SK-N-SH (cell line): ENCODE data around the gene OR6T1. TPM values are rescaled to one million over a fixed set of nuclear protein-coding genes. Genes with fewer than 3 reads are reported as not detected.

Experiments used
- CTCF ChIA-PET: fragments of 300-600, 350-600 bp; formaldehyde crosslinking; extraction: SDS; loops from one replicate; lab custom pipeline; 2021; lab: Yijun Ruan, JAX
- POLR2A ChIA-PET: fragments of 350-600 bp; sonication (Branson Sonifier 250); formaldehyde crosslinking; extraction: SDS; loops from one replicate; lab custom pipeline; 2020; ENCODE audit warnings: antibody characterized with exemption, inconsistent platforms; lab: Yijun Ruan, JAX
- DNase-seq: peaks from one replicate; pipeline ENCODE4 v3.0.0; 2012
- H2AFZ ChIP-seq: fragments of 200-600 bp; sonication (generic); 2 replicates; pipeline ENCODE4 v1.8.1; 2016; ENCODE audit warnings: antibody characterized with exemption, mild to moderate bottlenecking, low read depth
- H3F3A ChIP-seq: fragments of 200-600 bp; sonication (generic); replicated peaks from 2 replicates; pipeline ENCODE3; 2016; ENCODE audit warnings: antibody characterized with exemption, mild to moderate bottlenecking; ENCODE audit not compliant: insufficient read depth
- H3K27ac ChIP-seq, 2 experiments: fragments of 200-500 bp in 1 of 2; fragments of 200-600 bp in 1 of 2; sonication (Bioruptor generic) in 1 of 2; sonication (generic), shearing (Covaris generic) in 1 of 2; 2 replicates each; pipeline versions ENCODE4 v1.5.1 to v1.6.1; 2014 to 2016; ENCODE audit warnings: low read depth in 2 of 2, inconsistent platforms in 1 of 2, low read length in 1 of 2, mild to moderate bottlenecking in 1 of 2, mixed read lengths in 1 of 2
- H3K27me3 ChIP-seq: fragments of 200-600 bp; sonication (generic), shearing (Covaris generic); 2 replicates; pipeline ENCODE4 v1.6.1; 2016; ENCODE audit warnings: mixed run types; ENCODE audit not compliant: insufficient read depth
- H3K36me3 ChIP-seq, 2 experiments: fragments of 200-500 bp in 1 of 2; fragments of 200-600 bp in 1 of 2; sonication (Bioruptor generic) in 1 of 2; sonication (generic) in 1 of 2; replicated peaks in 1 of 2; 2 replicates each; pipeline versions ENCODE3 to v1.5.1; 2014 to 2016; ENCODE audit warnings: low read length in 1 of 2, mild to moderate bottlenecking in 1 of 2; ENCODE audit not compliant: insufficient read depth in 2 of 2, control insufficient read depth in 1 of 2
- H3K4me1 ChIP-seq, 2 experiments: fragments of 200-500 bp in 1 of 2; fragments of 200-600 bp in 1 of 2; sonication (Bioruptor generic) in 1 of 2; sonication (generic), shearing (Covaris generic) in 1 of 2; 2 replicates each; pipeline versions ENCODE4 v1.5.1 to v1.6.1; 2014 to 2016; ENCODE audit warnings: low read depth in 1 of 2, low read length in 1 of 2, mixed run types in 1 of 2; ENCODE audit not compliant: insufficient read depth in 2 of 2, control insufficient read depth in 1 of 2
- H3K4me2 ChIP-seq: fragments of 200-600 bp; sonication (generic), shearing (Covaris generic); 2 replicates; pipeline ENCODE4 v1.6.1; 2017; ENCODE audit warnings: mixed run types
- H3K4me3 ChIP-seq, 2 experiments: fragments of 200-500 bp in 1 of 2; fragments of 200-600 bp in 1 of 2; sonication (Bioruptor generic) in 1 of 2; sonication (generic), shearing (Covaris generic) in 1 of 2; 2 replicates each; pipeline versions ENCODE4 v1.5.1 to v1.8.1; 2014 to 2016; ENCODE audit warnings: low read depth in 2 of 2, inconsistent platforms in 1 of 2, low read length in 1 of 2, mild to moderate bottlenecking in 1 of 2, mixed read lengths in 1 of 2, moderate library complexity in 1 of 2
- H3K79me2 ChIP-seq: fragments of 200-600 bp; sonication (generic); 2 replicates; pipeline ENCODE4 v1.8.1; 2017; ENCODE audit warnings: mild to moderate bottlenecking; ENCODE audit not compliant: insufficient read depth
- H3K9ac ChIP-seq: fragments of 200-600 bp; sonication (generic); 2 replicates; pipeline ENCODE4 v1.6.1; 2017; ENCODE audit warnings: mixed run types
- H3K9me2 ChIP-seq: fragments of 200-600 bp; sonication (generic); 2 replicates; pipeline ENCODE4 v1.6.1; 2017; ENCODE audit warnings: mixed run types
- H3K9me3 ChIP-seq: fragments of 200-600 bp; sonication (generic); 2 replicates; pipeline ENCODE4 v1.6.1; 2017; ENCODE audit warnings: mixed run types, mild to moderate bottlenecking, moderate library complexity
- H4K20me1 ChIP-seq: fragments of 200-600 bp; sonication (generic); 2 replicates; pipeline ENCODE4 v1.6.1; 2017; ENCODE audit warnings: mild to moderate bottlenecking, mixed run types; ENCODE audit not compliant: insufficient read depth
- CHD2 ChIP-seq: fragments of 150-350 bp; IDR thresholded peaks from 2 replicates; pipeline ENCODE4 v1.6.1; 2018; ENCODE audit warnings: low read length; ENCODE audit not compliant: partially characterized antibody
- CTCF ChIP-seq: fragments of 200-600 bp; sonication (generic); IDR thresholded peaks from 2 replicates; pipeline ENCODE4 v1.6.1; 2017; ENCODE audit warnings: antibody characterized with exemption, mild to moderate bottlenecking, moderate library complexity
- EZH2phosphoT487 ChIP-seq: fragments of 200-600 bp; sonication (generic); IDR thresholded peaks from 2 replicates; pipeline ENCODE4 v1.6.1; 2017; ENCODE audit warnings: low read depth, mixed run types, mild to moderate bottlenecking, antibody characterized with exemption, moderate library complexity, borderline replicate concordance
- FOXJ3 ChIP-seq: sonication (generic); formaldehyde crosslinking; IDR thresholded peaks from 2 replicates; pipeline ENCODE4 v1.5.1; 2020; ENCODE audit warnings: mild to moderate bottlenecking, missing genetic modification reagents
- FOXM1 ChIP-seq: IDR thresholded peaks from 2 replicates; pipeline ENCODE4 v1.4.0; 2012; ENCODE audit warnings: low read depth, mild to moderate bottlenecking
- GATA2 ChIP-seq: sonication (generic); formaldehyde crosslinking; IDR thresholded peaks from 2 replicates; pipeline ENCODE4 v1.5.0; 2020; ENCODE audit warnings: mild to moderate bottlenecking, missing genetic modification reagents
- JUND ChIP-seq: IDR thresholded peaks from 2 replicates; pipeline ENCODE4 v1.4.0; 2012
- MAX ChIP-seq: IDR thresholded peaks from 2 replicates; pipeline ENCODE4 v1.4.0; 2012; ENCODE audit warnings: low read depth
- MEF2A ChIP-seq: IDR thresholded peaks from 2 replicates; pipeline ENCODE4 v1.4.0; 2012; ENCODE audit warnings: low read depth, borderline replicate concordance
- MXI1 ChIP-seq: IDR thresholded peaks from 2 replicates; pipeline ENCODE4 v1.6.1; 2012; ENCODE audit warnings: mild to moderate bottlenecking, low read depth, low read length, improper control_type of control experiment
- NFIC ChIP-seq: IDR thresholded peaks from 2 replicates; pipeline ENCODE4 v1.4.0; 2012; ENCODE audit warnings: borderline replicate concordance
- NRF1 ChIP-seq: IDR thresholded peaks from 2 replicates; pipeline ENCODE4 v1.6.1; 2012; ENCODE audit warnings: low read depth, mild to moderate bottlenecking, low read length
- REST ChIP-seq: IDR thresholded peaks from 2 replicates; pipeline ENCODE4 v1.6.1; 2012; ENCODE audit warnings: mild to moderate bottlenecking, low read depth, low read length, moderate library complexity
- RFX5 ChIP-seq: IDR thresholded peaks from 2 replicates; pipeline ENCODE4 v1.6.1; 2012; ENCODE audit warnings: mild to moderate bottlenecking, improper control_type of control experiment, low read length
- RXRA ChIP-seq: IDR thresholded peaks from 2 replicates; pipeline ENCODE4 v1.4.0; 2012; ENCODE audit warnings: low read depth, mild to moderate bottlenecking, borderline replicate concordance
- TAF1 ChIP-seq: IDR thresholded peaks from 2 replicates; pipeline ENCODE4 v1.6.1; 2012; ENCODE audit warnings: low read depth, mild to moderate bottlenecking, low read length, moderate library complexity, borderline replicate concordance
- TCF12 ChIP-seq: IDR thresholded peaks from 2 replicates; pipeline ENCODE4 v1.4.0; 2012
- YY1 ChIP-seq: IDR thresholded peaks from 2 replicates; pipeline ENCODE4 v1.4.0; 2012; ENCODE audit warnings: low read depth, mild to moderate bottlenecking
- ZBTB33 ChIP-seq: IDR thresholded peaks from 2 replicates; pipeline ENCODE4 v1.4.0; 2012; ENCODE audit warnings: low read depth, borderline replicate concordance
- polyA plus RNA-seq, 3 experiments: library from polyadenylated mRNA; depleted of rRNA; stranded (reverse); fragments of >200 nt; gene quantifications; 2 replicates each; pipeline ENCODE4 v1.2.3, GENCODE V29; 2012

Gene OR6T1
- polyA plus RNA-seq, 1 of the 3 experiments (the other 2 are of a cell fraction) = not detected

GRCh38 chr11:123956752-123957151, 13.1 kb upstream of the OR6T1 start:
- H4K20me1 ChIP-seq = no peaks in the 10 kb centered on the region
- no peaks in the 10 kb centered on the region for H3K4me1 ChIP-seq
- POLR2A ChIA-PET = no interaction called here
- H3K27ac ChIP-seq = no peak overlapping the region
- no peaks in the 10 kb centered on the region for H3K36me3 ChIP-seq
- H3K27me3 ChIP-seq = no peaks in the 10 kb centered on the region
- CTCF ChIA-PET = interaction anchor here (0.9 kb wide), 1 partner anchor 14 kb away, joined by 3 read pairs; no protein-coding TSS in a partner anchor
- H3K79me2 ChIP-seq = no peaks in the 10 kb centered on the region
- no peak overlapping the region for H3K4me3 ChIP-seq
- H3K4me2 ChIP-seq = no peak overlapping the region
- no peaks in the 10 kb centered on the region for H3K9me2 ChIP-seq
- no peaks in the 10 kb centered on the region for H3K9me3 ChIP-seq
- H3F3A ChIP-seq = no peaks in the 10 kb centered on the region
- TF ChIP-seq ZBTB33 (no peak), RFX5 (no peak), MAX (no peak), CTCF (no peak), TAF1 (no peak), GATA2 (CRISPR knock-in tag) (no peak), EZH2phosphoT487 (no peak), REST (no peak), CHD2 (no peak), FOXM1 (no peak), JUND (no peak), NFIC (no peak), YY1 (no peak), MEF2A (no peak), TCF12 (no peak), MXI1 (no peak), NRF1 (no peak), FOXJ3 (CRISPR knock-in tag) (no peak), RXRA (no peak)
- DNase-seq = no peak
- no peak overlapping the region for H3K9ac ChIP-seq
- H2AFZ ChIP-seq = no peak overlapping the region
